Measurements from ENCODE around the gene TAF15. TPM values are rescaled to one million over a fixed set of nuclear protein-coding genes. Genes with fewer than 3 reads are reported as not detected.

Gene TAF15
- total and polyA plus RNA-seq, 2 donors (not counting 1 experiment from before 2014, with no cell fraction given), result 51.0 to 246 TPM

DNA sequence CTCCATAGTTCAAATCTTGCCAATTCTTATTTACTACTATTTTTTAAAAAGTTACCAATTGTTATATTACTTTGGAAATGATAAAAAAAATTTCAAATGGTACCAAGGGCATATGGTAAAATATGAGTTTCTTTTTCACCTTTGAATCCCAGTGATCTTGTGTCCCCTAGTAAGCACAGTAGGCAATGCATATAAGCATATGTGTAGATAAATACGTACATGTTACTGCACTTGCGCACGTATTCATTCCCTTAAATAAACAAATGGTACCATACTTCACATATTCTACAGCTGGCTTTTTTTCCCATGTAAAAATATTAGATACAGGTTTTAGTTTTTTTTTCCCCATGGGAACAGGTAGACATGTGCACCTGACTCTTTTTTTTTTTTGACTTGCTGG lies 31.8 kb downstream of the TAF15 start:
- H3K9ac ChIP-seq (ENCODE audit: low read length), result no peak overlapping the region
- no peak overlapping the region for H3K27ac Mint-ChIP-seq
- H3K9me3 ChIP-seq (ENCODE audit: control extremely low read depth in 1 of 3, control insufficient read depth in 2 of 3, insufficient read depth in 1 of 3, low read length in 2 of 3), result no peaks in the 10 kb centered on the region
- H3K36me3 ChIP-seq (replicated peaks in 1 of 2; ENCODE audit: control extremely low read depth in 1 of 2, control insufficient read depth in 1 of 2, extremely low read depth in 1 of 2, insufficient read depth in 2 of 2, low read length in 1 of 2), result peaks cover 10 to 85% of the 10 kb centered on the region in 2 experiments
- intact Hi-C loops (cut with micrococcal nuclease), result no loop called here
- WGBS (ENCODE audit: insufficient coverage), result no CpG with 5 or more reads among the region's 3 CpGs
- no peak overlapping the region for H3K27ac ChIP-seq (ENCODE audit: low read length in 2 of 2)
- H3K4me3 Mint-ChIP-seq, result no peak overlapping the region
- ATAC-seq (ENCODE audit: low read depth) (no peak), DNase-seq (no peak)
- H4K20me1 ChIP-seq (ENCODE audit: control insufficient read depth, insufficient read depth, low read length, poor library complexity, severe bottlenecking), result peaks cover 23% of the 10 kb centered on the region
- TF ChIP-seq EZH2 (IDR thresholded peaks at IDR 0.05; ENCODE audit: borderline replicate concordance, insufficient read depth, low read depth, low read length, poor library complexity, severe bottlenecking), result no peak
- no peaks in the 10 kb centered on the region for H3K79me2 ChIP-seq (ENCODE audit: control insufficient read depth, insufficient read depth, low read length)
- no peak overlapping the region for H3K4me2 ChIP-seq (replicated peaks; ENCODE audit: low read depth, low read length, poor library complexity, severe bottlenecking)
- no peak overlapping the region for H2AFZ ChIP-seq (ENCODE audit: insufficient read depth, low read depth, low read length, poor library complexity, severe bottlenecking)
- POLR2A ChIA-PET, result no interaction called here
- no peak overlapping the region for H3K4me3 ChIP-seq (ENCODE audit: control extremely low read depth in 1 of 5, extremely low read depth in 1 of 5, insufficient read depth in 1 of 5, low read depth in 2 of 5, low read length in 4 of 5)
- no peaks in the 10 kb centered on the region for H3K27me3 ChIP-seq (replicated peaks in 1 of 4; ENCODE audit: control extremely low read depth in 1 of 4, control insufficient read depth in 3 of 4, insufficient read depth in 4 of 4, low read length in 3 of 4)
- no peaks in the 10 kb centered on the region for H3K9me3 Mint-ChIP-seq (ENCODE audit: insufficient read depth)
- H3K4me1 ChIP-seq (ENCODE audit: control insufficient read depth in 2 of 2, insufficient read depth in 2 of 2, low read length in 2 of 2), result no peaks in the 10 kb centered on the region
- H3K27me3 Mint-ChIP-seq, result no peaks in the 10 kb centered on the region
- CTCF ChIA-PET, result interaction anchor here (0.7 to 1.8 kb wide), 4 partner anchors 9 to 121 kb away, joined by 3 to 5 read pairs (median 4); no protein-coding TSS in a partner anchor
- no peaks in the 10 kb centered on the region for H3K4me1 Mint-ChIP-seq

DNA sequence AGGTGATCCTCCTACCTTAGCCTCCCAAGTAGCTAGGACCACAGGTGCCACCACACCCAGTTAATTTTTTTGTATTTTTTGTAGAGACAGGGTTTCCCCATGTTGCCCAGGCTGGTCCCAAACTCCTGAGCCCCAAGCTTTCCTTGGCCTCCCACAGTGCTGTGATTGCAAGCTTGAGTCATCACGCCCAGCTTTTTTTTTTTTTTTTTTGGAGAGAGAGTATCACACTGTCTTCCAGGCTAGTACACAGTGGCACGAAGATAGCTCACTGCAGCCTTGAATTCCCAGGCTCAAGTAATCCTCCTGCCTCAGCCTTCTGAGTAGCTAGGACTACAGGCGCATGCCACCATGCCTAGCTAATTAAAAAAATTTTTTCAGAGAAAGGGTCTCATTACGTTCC lies 32.2 kb downstream of the TAF15 start:
- Histone ChIP-seq H2AFZ (ENCODE audit: insufficient read depth, low read depth, low read length, poor library complexity, severe bottlenecking) (no peak overlapping the region), H3K9ac (ENCODE audit: low read length) (no peak overlapping the region), H4K20me1 (ENCODE audit: control insufficient read depth, insufficient read depth, low read length, poor library complexity, severe bottlenecking) (peaks cover 21% of the 10 kb centered on the region), H3K79me2 (ENCODE audit: control insufficient read depth, insufficient read depth, low read length) (no peaks in the 10 kb centered on the region), H3K4me3 (ENCODE audit: control extremely low read depth in 1 of 5, extremely low read depth in 1 of 5, insufficient read depth in 1 of 5, low read depth in 2 of 5, low read length in 4 of 5) (no peak overlapping the region), H3K27me3 (replicated peaks in 1 of 4; ENCODE audit: control extremely low read depth in 1 of 4, control insufficient read depth in 3 of 4, insufficient read depth in 4 of 4, low read length in 3 of 4) (no peaks in the 10 kb centered on the region), H3K4me2 (replicated peaks; ENCODE audit: low read depth, low read length, poor library complexity, severe bottlenecking) (no peak overlapping the region), H3K9me3 (ENCODE audit: control extremely low read depth in 1 of 3, control insufficient read depth in 2 of 3, insufficient read depth in 1 of 3, low read length in 2 of 3) (no peaks in the 10 kb centered on the region), H3K27ac (ENCODE audit: low read length in 2 of 2) (no peak overlapping the region), H3K4me1 (ENCODE audit: control insufficient read depth in 2 of 2, insufficient read depth in 2 of 2, low read length in 2 of 2) (no peaks in the 10 kb centered on the region), H3K36me3 (replicated peaks in 1 of 2; ENCODE audit: control extremely low read depth in 1 of 2, control insufficient read depth in 1 of 2, extremely low read depth in 1 of 2, insufficient read depth in 2 of 2, low read length in 1 of 2) (peaks cover 10 to 85% of the 10 kb centered on the region in 2 experiments)
- 100% methylated on average over 2 of the region's 4 CpGs for WGBS (ENCODE audit: insufficient coverage)
- CTCF ChIA-PET, result interaction anchor here (0.7 to 1.8 kb wide), 3 partner anchors 8 to 120 kb away, joined by 3 to 5 read pairs (median 4); no protein-coding TSS in a partner anchor
- no peak overlapping the region for H3K27ac Mint-ChIP-seq
- H3K4me3 Mint-ChIP-seq, result no peak overlapping the region
- intact Hi-C loops (cut with micrococcal nuclease), result no loop called here
- DNase-seq (no peak), ATAC-seq (ENCODE audit: low read depth) (no peak)
- POLR2A ChIA-PET, result interaction anchor here (0.6 kb wide), 1 partner anchor 21 kb away, joined by 3 read pairs; no protein-coding TSS in a partner anchor
- TF ChIP-seq EZH2 (IDR thresholded peaks at IDR 0.05; ENCODE audit: borderline replicate concordance, insufficient read depth, low read depth, low read length, poor library complexity, severe bottlenecking) (no peak), CTCF (IDR thresholded peaks at IDR 0.05) (no peak)
- H3K9me3 Mint-ChIP-seq (ENCODE audit: insufficient read depth), result no peaks in the 10 kb centered on the region
- no peaks in the 10 kb centered on the region for H3K27me3 Mint-ChIP-seq
- H3K4me1 Mint-ChIP-seq, result no peaks in the 10 kb centered on the region

Data from B cell (primary cell).